IMR-90 (cell line): ENCODE results near the gene METTL24. TPM values are rescaled to one million over a fixed set of nuclear protein-coding genes. Genes with fewer than 3 reads are reported as not detected.

Experiments
- ATAC-seq: fragments of 200-7000 bp; cut with Tn5 transposase; 2 replicates; pipeline ENCODE4 v1.9.1; 2020; ENCODE audit warnings: low read depth, mild to moderate bottlenecking, moderate library complexity
- BruUV-seq: library from RNA; stranded (reverse); fragments of 400-500 nt; replicated peaks from 2 replicates; lab custom pipeline; 2021; lab: Mats Ljungman, UMichigan
- CTCF ChIA-PET: fragments of 300-600 bp; formaldehyde crosslinking; extraction: SDS; loops from one replicate; lab custom pipeline; 2021; ENCODE audit warnings: antibody characterized with exemption; lab: Yijun Ruan, JAX
- POLR2A ChIA-PET: fragments of 300-600 bp; sonication (Branson Sonifier 250); formaldehyde crosslinking; loops from one replicate; lab custom pipeline; 2022; ENCODE audit warnings: antibody characterized with exemption; ENCODE audit not compliant: unreplicated experiment; lab: Charles Lee
- DNase-seq: peaks from one replicate; pipeline ENCODE4 v3.0.0; 2013
- H2AFZ ChIP-seq: replicated peaks from 2 replicates; pipeline ENCODE3; 2013; ENCODE audit warnings: low read length, mild to moderate bottlenecking; ENCODE audit not compliant: poor library complexity
- H2AK5ac ChIP-seq: 2 replicates; pipeline ENCODE4 v1.6.1; 2013; ENCODE audit warnings: low read depth, low read length, inconsistent platforms
- H2AK9ac ChIP-seq: replicated peaks from 2 replicates; pipeline ENCODE3; 2013; ENCODE audit warnings: mild to moderate bottlenecking, low read depth, low read length, moderate library complexity; ENCODE audit not compliant: poor library complexity
- H2BK120ac ChIP-seq: 2 replicates; pipeline ENCODE4 v1.6.1; 2013; ENCODE audit warnings: low read depth, low read length, inconsistent platforms
- H2BK15ac ChIP-seq: 3 replicates; pipeline ENCODE4 v1.6.1; 2013; ENCODE audit warnings: low read depth, low read length, inconsistent platforms
- H2BK20ac ChIP-seq: 2 replicates; pipeline ENCODE4 v1.6.1; 2013; ENCODE audit warnings: low read depth, mild to moderate bottlenecking, inconsistent platforms, low read length, moderate library complexity
- H2BK5ac ChIP-seq: 2 replicates; pipeline ENCODE4 v1.6.1; 2013; ENCODE audit warnings: mild to moderate bottlenecking, low read depth, low read length, inconsistent platforms; ENCODE audit not compliant: poor library complexity, severe bottlenecking
- H3K14ac ChIP-seq: replicated peaks from 2 replicates; pipeline ENCODE4 v1.6.1; 2013; ENCODE audit warnings: low read depth, low read length, inconsistent platforms
- H3K18ac ChIP-seq: 2 replicates; pipeline ENCODE4 v1.6.1; 2013; ENCODE audit warnings: low read depth, low read length, control low read depth
- H3K23ac ChIP-seq: 2 replicates; pipeline ENCODE4 v1.6.1; 2013; ENCODE audit warnings: low read depth, low read length, inconsistent platforms
- H3K27ac ChIP-seq: 2 replicates; pipeline ENCODE4 v1.5.1; 2013; ENCODE audit warnings: mild to moderate bottlenecking, control low read depth, low read length; ENCODE audit not compliant: insufficient read depth
- H3K27me3 ChIP-seq: 2 replicates; pipeline ENCODE4 v1.6.1; 2013; ENCODE audit warnings: low read length; ENCODE audit not compliant: control insufficient read depth, insufficient read depth
- H3K36me3 ChIP-seq: 2 replicates; pipeline ENCODE4 v1.6.1; 2013; ENCODE audit warnings: low read length, mixed read lengths; ENCODE audit not compliant: control insufficient read depth, insufficient read depth
- H3K4ac ChIP-seq: 2 replicates; pipeline ENCODE4 v1.6.1; 2013; ENCODE audit warnings: low read depth, low read length, inconsistent platforms
- H3K4me1 ChIP-seq: 2 replicates; pipeline ENCODE4 v1.6.1; 2013; ENCODE audit warnings: low read length, mixed read lengths; ENCODE audit not compliant: control insufficient read depth, insufficient read depth
- H3K4me2 ChIP-seq: 2 replicates; pipeline ENCODE4 v1.6.1; 2013; ENCODE audit warnings: low read depth, mild to moderate bottlenecking, control low read depth, low read length, moderate library complexity
- H3K4me3 ChIP-seq: 2 replicates; pipeline ENCODE4 v1.5.1; 2013; ENCODE audit warnings: low read depth, mild to moderate bottlenecking, control low read depth, low read length, moderate library complexity; ENCODE audit not compliant: insufficient read depth
- H3K56ac ChIP-seq: 2 replicates; pipeline ENCODE4 v1.6.1; 2013; ENCODE audit warnings: low read length, inconsistent platforms; ENCODE audit not compliant: insufficient read depth; ENCODE audit errors: extremely low read depth
- H3K79me1 ChIP-seq, 2 experiments: 2 replicates each; pipeline ENCODE4 v1.6.1; 2013; ENCODE audit warnings: low read length in 2 of 2, inconsistent platforms in 1 of 2, low read depth in 1 of 2
- H3K9ac ChIP-seq: 2 replicates; pipeline ENCODE4 v1.6.1; 2013; ENCODE audit warnings: low read depth, low read length, control low read depth
- H3K9me1 ChIP-seq: 2 replicates; pipeline ENCODE4 v1.6.1; 2013; ENCODE audit warnings: low read length, inconsistent platforms; ENCODE audit not compliant: insufficient read depth
- H3K9me3 ChIP-seq: 2 replicates; pipeline ENCODE4 v1.6.1; 2013; ENCODE audit warnings: low read length; ENCODE audit not compliant: control insufficient read depth, insufficient read depth
- H4K20me1 ChIP-seq: 2 replicates; pipeline ENCODE4 v1.6.1; 2013; ENCODE audit warnings: low read length, inconsistent platforms; ENCODE audit not compliant: insufficient read depth
- H4K5ac ChIP-seq: 2 replicates; pipeline ENCODE4 v1.6.1; 2013; ENCODE audit warnings: mild to moderate bottlenecking, low read depth, low read length, control low read depth
- H4K8ac ChIP-seq, 2 experiments: 2 replicates each; pipeline ENCODE4 v1.6.1; 2013; ENCODE audit warnings: low read depth in 2 of 2, low read length in 2 of 2, control low read depth in 1 of 2, inconsistent platforms in 1 of 2
- H4K91ac ChIP-seq: 2 replicates; pipeline ENCODE4 v1.6.1; 2013; ENCODE audit warnings: low read depth, low read length, inconsistent platforms; ENCODE audit not compliant: insufficient read depth
- BHLHE40 ChIP-seq: fragments of 150-350 bp; IDR thresholded peaks from 2 replicates; pipeline ENCODE4 v1.6.1; 2016; ENCODE audit warnings: mild to moderate bottlenecking, low read depth, low read length
- CEBPB ChIP-seq: IDR thresholded peaks from 2 replicates; pipeline ENCODE4 v1.6.1; 2012; ENCODE audit warnings: low read depth, low read length, improper control_type of control experiment
- dilution Hi-C: fragments of 300-500 bp; cut with HindIII; formaldehyde crosslinking; loops from one replicate; pipeline ENCODE4 v1.14.3; 2018; ENCODE audit warnings: low sequenced_read_pairs; ENCODE audit not compliant: unreplicated experiment
- in situ Hi-C: fragments of 300-500 bp; cut with MboI; formaldehyde crosslinking; loops from 3 replicates; pipeline ENCODE4 v1.14.3; 2019; ENCODE audit warnings: low sequenced_read_pairs, inconsistent platforms, mixed read lengths
- intact Hi-C: fragments of 100-400 bp; cut with micrococcal nuclease; formaldehyde crosslinking; loops from 2 replicates; pipeline ENCODE4 v1.10.0; 2022
- polyA plus RNA-seq, 3 experiments: library from polyadenylated mRNA; depleted of rRNA; stranded (reverse); fragments of >200 nt; gene quantifications; 2 replicates each; pipeline ENCODE4 v1.2.3, GENCODE V29; 2012; ENCODE audit warnings: low replicate concordance in 1 of 3
- total RNA-seq: library from RNA; depleted of rRNA; stranded (reverse); fragments of >200 nt; gene quantifications from 2 replicates; pipeline ENCODE4 v1.2.3, GENCODE V29; 2012

The METTL24 gene
- total and polyA plus RNA-seq, 2 of the 4 experiments (the other 2 are of a cell fraction): not detected

DNA sequence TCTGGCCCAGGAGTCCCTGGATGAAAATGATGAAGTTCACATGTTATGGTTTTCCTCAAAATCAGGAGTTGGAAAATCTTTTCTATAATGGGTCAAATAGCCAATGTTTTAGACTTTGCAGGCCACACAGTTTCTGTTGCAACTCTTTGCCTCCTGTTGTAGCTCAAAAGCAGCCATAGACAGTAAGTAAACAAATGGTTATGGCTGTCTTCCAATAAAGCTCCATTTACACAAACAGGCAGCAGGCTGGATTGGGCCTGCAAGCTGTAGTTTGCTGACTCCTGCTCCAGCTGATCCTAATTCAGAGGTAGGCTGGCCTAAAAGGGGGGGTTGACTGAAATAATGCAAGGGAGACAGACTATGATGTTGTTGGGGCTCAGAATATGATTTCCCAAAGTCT lies 33.0 kb downstream of the METTL24 start:
- Histone ChIP-seq H4K20me1 (no peaks in the 10 kb centered on the region), H2AK5ac (no peak overlapping the region), H2AK9ac (no peak overlapping the region), H3K9ac (no peak overlapping the region), H3K18ac (no peak overlapping the region), H3K79me1 (no peaks in the 10 kb centered on the region), H4K5ac (no peak overlapping the region; the same call in 1 of the 2 replicates), H3K23ac (no peak overlapping the region), H3K4me1 (peaks cover 34% of the 10 kb centered on the region), H2AFZ (no peak overlapping the region), H2BK20ac (peak overlapping the region; percentile 64), H3K56ac (no peak overlapping the region), H3K14ac (peak overlapping the region; percentile 32; the same call in 1 of the 2 replicates), H3K36me3 (no peaks in the 10 kb centered on the region), H4K8ac (peak overlapping the region in 1 of 2 experiments; percentile 55; a peak in 1 of 4 replicates), H4K91ac (peak overlapping the region; percentile 61; the same call in 1 of the 2 replicates), H3K4me2 (peak overlapping the region; percentile 28; the same call in 1 of the 2 replicates), H2BK15ac (0 out of 3 replicates have a peak overlapping the region, but pooled peaks have one; percentile 70), H3K9me1 (peaks cover 17% of the 10 kb centered on the region), H2BK120ac (peak overlapping the region; percentile 78), H2BK5ac (peak overlapping the region; percentile 44), H3K9me3 (no peaks in the 10 kb centered on the region), H3K27me3 (no peaks in the 10 kb centered on the region), H3K4ac (peak overlapping the region; percentile 56), H3K4me3 (no peak overlapping the region), H3K27ac (peak overlapping the region; percentile 83; the same call in 1 of the 2 replicates)
- dilution Hi-C loops (no loop called here), in situ Hi-C loops (no loop called here), intact Hi-C loops (loop anchor here (5.0 kb wide), 1 partner anchor 103 kb away; no protein-coding TSS in a partner anchor)
- CTCF ChIA-PET: interaction anchor here (0.7 kb wide), 1 partner anchor 17 kb away, joined by 4 read pairs; no protein-coding TSS in a partner anchor
- POLR2A ChIA-PET: interaction anchor here (0.6 kb wide), 1 partner anchor 1554 kb away, joined by 4 read pairs; no protein-coding TSS in a partner anchor
- ATAC-seq (peak; percentile 78), DNase-seq (peak; percentile 85)
- BruUV-seq: no TSS peak
- TF ChIP-seq CEBPB (peak; percentile 24; the same call in 1 of the 2 replicates), BHLHE40 (no peak)
